ENCODE measurements around the gene MAZ. TPM values are rescaled to one million over a fixed set of nuclear protein-coding genes. Genes with fewer than 3 reads are reported as not detected.
"Not testable (repeated sequence)": the region's sequence is repeated elsewhere in the genome, so short reads cannot be mapped to it uniquely, and the experiment has no call there.

Gene MAZ
- total RNA-seq, 2 donors from 2014 or later, result 180 to 188 TPM

GRCh38 chr16:29769507-29769906 lies 36.8 kb upstream of the MAZ start:
- TF ChIP-seq POLR2A (IDR thresholded peaks at IDR 0.05) (no peak), POLR2AphosphoS5 (IDR thresholded peaks at IDR 0.05) (no peak), CTCF (IDR thresholded peaks at IDR 0.05) (no peak)
- no peak for DNase-seq (ENCODE audit: low spot score)
- 84% methylated on average over 2 of the region's 2 CpGs for WGBS
- Histone ChIP-seq H3K4me3 (no peak overlapping the region), H3K27me3 (replicated peaks; ENCODE audit: insufficient read depth) (no peaks in the 10 kb centered on the region), H3K36me3 (no peaks in the 10 kb centered on the region), H3K27ac (no peak overlapping the region), H3K9me3 (no peaks in the 10 kb centered on the region), H3K4me1 (replicated peaks) (peaks cover 4% of the 10 kb centered on the region)
- intact Hi-C loops (cut with DNase I), result no loop called here

GRCh38 chr16:29770250-29770929 lies 35.9 kb upstream of the MAZ start:
- WGBS, result 78% methylated on average over 7 of the region's 7 CpGs
- TF ChIP-seq POLR2A (IDR thresholded peaks at IDR 0.05), result no peak
- TF ChIP-seq CTCF (IDR thresholded peaks at IDR 0.05), result no peak
- no peak for TF ChIP-seq POLR2AphosphoS5 (IDR thresholded peaks at IDR 0.05)
- H3K27ac ChIP-seq, result no peak overlapping the region
- DNase-seq (ENCODE audit: low spot score), result no peak
- no peaks in the 10 kb centered on the region for H3K36me3 ChIP-seq
- H3K9me3 ChIP-seq, result no peaks in the 10 kb centered on the region
- no peaks in the 10 kb centered on the region for H3K27me3 ChIP-seq (replicated peaks; ENCODE audit: insufficient read depth)
- intact Hi-C loops (cut with DNase I), result no loop called here
- peaks cover 2% of the 10 kb centered on the region for H3K4me1 ChIP-seq (replicated peaks)
- no peak overlapping the region for H3K4me3 ChIP-seq

- H3K27ac ChIP-seq; H3K27me3 ChIP-seq (replicated peaks; ENCODE audit: insufficient read depth); intact Hi-C loops (cut with DNase I); H3K4me1 ChIP-seq (replicated peaks); DNase-seq (ENCODE audit: low spot score); H3K9me3 ChIP-seq; H3K4me3 ChIP-seq; H3K36me3 ChIP-seq: not testable (repeated sequence)
- 90% methylated on average over 7 of the region's 7 CpGs for WGBS
These were observed 34.0 kb upstream of the MAZ start for GRCh38 chr16:29772330-29772729.

GRCh38 chr16:29774730-29775129 lies 31.6 kb upstream of the MAZ start:
- intact Hi-C loops (cut with DNase I), result no loop called here
- 90% methylated on average over 5 of the region's 5 CpGs for WGBS

GRCh38 chr16:29775742-29776408 lies 30.5 kb upstream of the MAZ start:
- Histone ChIP-seq H3K27me3 (replicated peaks; ENCODE audit: insufficient read depth) (no peaks in the 10 kb centered on the region), H3K27ac (no peak overlapping the region), H3K9me3 (no peaks in the 10 kb centered on the region), H3K36me3 (no peaks in the 10 kb centered on the region), H3K4me3 (no peak overlapping the region), H3K4me1 (replicated peaks) (no peaks in the 10 kb centered on the region)
- WGBS, result 82% methylated on average over 4 of the region's 4 CpGs
- no peak for TF ChIP-seq POLR2A (IDR thresholded peaks at IDR 0.05)
- no peak for TF ChIP-seq CTCF (IDR thresholded peaks at IDR 0.05)
- no peak for TF ChIP-seq POLR2AphosphoS5 (IDR thresholded peaks at IDR 0.05)
- intact Hi-C loops (cut with DNase I), result no loop called here
- DNase-seq (ENCODE audit: low spot score), result no peak

More at GRCh38 chr16:29774730-29775129, 31.6 kb upstream of the MAZ start:
- TF ChIP-seq POLR2AphosphoS5 (IDR thresholded peaks at IDR 0.05), result no peak
- TF ChIP-seq POLR2A (IDR thresholded peaks at IDR 0.05), result no peak
- TF ChIP-seq CTCF (IDR thresholded peaks at IDR 0.05), result no peak
- Histone ChIP-seq H3K27me3 (replicated peaks; ENCODE audit: insufficient read depth) (no peaks in the 10 kb centered on the region), H3K36me3 (no peaks in the 10 kb centered on the region), H3K4me1 (replicated peaks) (no peaks in the 10 kb centered on the region), H3K27ac (no peak overlapping the region), H3K4me3 (no peak overlapping the region), H3K9me3 (no peaks in the 10 kb centered on the region)
- no peak for DNase-seq (ENCODE audit: low spot score)

Data from prostate gland (tissue), 2 donors.